HepG2 (cell line): ENCODE results near the gene CLEC16A. TPM values are rescaled to one million over a fixed set of nuclear protein-coding genes. Genes with fewer than 3 reads are reported as not detected.
A peak's percentile ranks its signal among the peaks of the same experiment; 100 is the strongest.

ENCODE experiments used
- ATAC-seq: fragments of 200-7000 bp; cut with Tn5 transposase; 3 replicates; pipeline ENCODE4 v1.9.1; 2020; ENCODE audit warnings: mild to moderate bottlenecking, moderate library complexity
- BruUV-seq: library from RNA; stranded (reverse); fragments of 400-500 nt; replicated peaks from 2 replicates; lab custom pipeline; 2021; lab: Mats Ljungman, UMichigan
- CTCF ChIA-PET: fragments of 300-600 bp; formaldehyde crosslinking; extraction: SDS; loops from one replicate; lab custom pipeline; 2021; ENCODE audit warnings: low total read pairs, inconsistent platforms, low intra/inter-chr PET ratio; lab: Yijun Ruan, JAX
- POLR2A ChIA-PET: fragments of 350-600 bp; sonication (Branson Sonifier 250); formaldehyde crosslinking; loops from one replicate; lab custom pipeline; 2020; ENCODE audit warnings: antibody characterized with exemption, inconsistent platforms; lab: Yijun Ruan, JAX
- DNase-seq: peaks from one replicate; pipeline ENCODE4 v3.0.0-alpha.2; 2015; ENCODE audit warnings: low spot score
- FAIRE-seq: peaks from 3 replicates; lab custom pipeline; 2011; peaks lifted over from hg19 to GRCh38; lab: Jason Lieb, UNC
- H2AFZ ChIP-seq: one replicate; pipeline ENCODE4 v1.6.1; 2011; ENCODE audit warnings: low read length, inconsistent platforms
- H3K27ac ChIP-seq: fragments of 300-600 bp; 3 replicates; pipeline ENCODE4 v1.8.0; 2011; ENCODE audit warnings: mixed run types, mild to moderate bottlenecking, mixed read lengths, low read length, inconsistent platforms; ENCODE audit not compliant: insufficient read depth; ENCODE audit errors: extremely low read length
- H3K27me3 ChIP-seq, 2 experiments: fragments of 200-600 bp in 1 of 2; 2 replicates in 1 of 2; 3 replicates in 1 of 2; pipeline versions ENCODE4 v1.6.0 to v1.8.0; 2011; ENCODE audit warnings: low read length in 2 of 2, mild to moderate bottlenecking in 2 of 2, moderate library complexity in 2 of 2, inconsistent platforms in 1 of 2; ENCODE audit not compliant: insufficient read depth in 2 of 2, control insufficient read depth in 1 of 2
- H3K36me3 ChIP-seq, 2 experiments: fragments of 200-600 bp in 1 of 2; replicated peaks in 1 of 2; 2 replicates in 1 of 2; 3 replicates in 1 of 2; pipeline versions ENCODE4 v1.5.1 to v1.8.0; 2011; ENCODE audit warnings: low read length in 2 of 2, inconsistent platforms in 1 of 2; ENCODE audit not compliant: insufficient read depth in 2 of 2, control insufficient read depth in 1 of 2
- H3K4me1 ChIP-seq: 2 replicates; pipeline ENCODE4 v1.5.1; 2012; ENCODE audit warnings: low read length, inconsistent platforms; ENCODE audit not compliant: insufficient read depth
- H3K4me2 ChIP-seq: 2 replicates; pipeline ENCODE4 v1.6.0; 2011; ENCODE audit warnings: low read depth, low read length, inconsistent platforms
- H3K4me3 ChIP-seq, 3 experiments: fragments of 200-600 bp in 1 of 3; sonication (generic), shearing (Covaris generic) in 1 of 3; replicated peaks in 1 of 3; 2 replicates each; pipeline ENCODE4 v1.5.1; 2011 to 2016; ENCODE audit warnings: low read length in 3 of 3, inconsistent platforms in 2 of 3, low read depth in 2 of 3, mild to moderate bottlenecking in 2 of 3, control low read depth in 1 of 3, mixed read lengths in 1 of 3; ENCODE audit not compliant: insufficient read depth in 1 of 3
- H3K79me2 ChIP-seq: one replicate; pipeline ENCODE4 v1.6.1; 2011; ENCODE audit warnings: low read length, inconsistent platforms; ENCODE audit not compliant: insufficient read depth
- H3K9ac ChIP-seq: 2 replicates; pipeline ENCODE4 v1.6.0; 2011; ENCODE audit warnings: mild to moderate bottlenecking, low read depth, low read length, inconsistent platforms; ENCODE audit not compliant: insufficient read depth
- H3K9me3 ChIP-seq: 2 replicates; pipeline ENCODE4 v1.5.1; 2012; ENCODE audit warnings: mild to moderate bottlenecking, low read length
- H4K20me1 ChIP-seq: 2 replicates; pipeline ENCODE4 v1.6.0; 2011; ENCODE audit warnings: inconsistent platforms, mild to moderate bottlenecking, low read length, moderate library complexity; ENCODE audit not compliant: insufficient read depth
- CHCHD3 ChIP-seq: sonication (generic); formaldehyde crosslinking; IDR thresholded peaks from 2 replicates; pipeline ENCODE4 v1.8.0; 2022; ENCODE audit warnings: mild to moderate bottlenecking, missing genetic modification reagents, moderate library complexity
- CTCF ChIP-seq: sonication (generic); formaldehyde crosslinking; IDR thresholded peaks from 2 replicates; pipeline ENCODE4 v1.5.0; 2020; ENCODE audit warnings: mild to moderate bottlenecking, missing genetic modification reagents, moderate library complexity
- HDAC1 ChIP-seq: sonication (generic); formaldehyde crosslinking; IDR thresholded peaks from 2 replicates; pipeline ENCODE4 v1.5.1; 2020; ENCODE audit warnings: mild to moderate bottlenecking, missing genetic modification reagents
- MTA3 ChIP-seq: sonication (generic); formaldehyde crosslinking; IDR thresholded peaks from 2 replicates; pipeline ENCODE4 v1.4.0; 2020; ENCODE audit warnings: missing genetic modification reagents
- PAX8 ChIP-seq: sonication (generic); formaldehyde crosslinking; IDR thresholded peaks from 2 replicates; pipeline ENCODE4 v1.8.0; 2022; ENCODE audit warnings: mild to moderate bottlenecking, missing genetic modification reagents, borderline replicate concordance
- SNAPC2 ChIP-seq: sonication (generic); formaldehyde crosslinking; IDR thresholded peaks from 2 replicates; pipeline ENCODE4 v1.8.1; 2022; ENCODE audit warnings: mild to moderate bottlenecking, missing genetic modification reagents
- SP140L ChIP-seq: sonication (generic); formaldehyde crosslinking; IDR thresholded peaks from 2 replicates; pipeline ENCODE4 v1.4.0; 2020; ENCODE audit warnings: missing genetic modification reagents, borderline replicate concordance
- STAG1 ChIP-seq: sonication (generic); formaldehyde crosslinking; IDR thresholded peaks from 2 replicates; pipeline ENCODE4 v1.4.0; 2020; ENCODE audit warnings: missing genetic modification reagents
- TOE1 ChIP-seq: sonication (generic); formaldehyde crosslinking; IDR thresholded peaks from 2 replicates; pipeline ENCODE4 v1.4.0; 2020; ENCODE audit warnings: mild to moderate bottlenecking, missing genetic modification reagents
- ZKSCAN8 ChIP-seq: IDR thresholded peaks from 2 replicates; pipeline ENCODE4 v1.6.1; 2016; ENCODE audit warnings: borderline replicate concordance, missing genetic modification reagents, missing compliant biosample characterization
- ZNF136 ChIP-seq: sonication (generic); formaldehyde crosslinking; IDR thresholded peaks from 2 replicates; pipeline ENCODE4 v1.8.1; 2022; ENCODE audit warnings: low read depth, mild to moderate bottlenecking, moderate library complexity, missing genetic modification reagents
- ZNF552 ChIP-seq: sonication (generic); formaldehyde crosslinking; IDR thresholded peaks from 2 replicates; pipeline ENCODE4 v1.9.0; 2022; ENCODE audit warnings: missing genetic modification reagents, mild to moderate bottlenecking, borderline replicate concordance
- ZSCAN31 ChIP-seq: sonication (generic); formaldehyde crosslinking; IDR thresholded peaks from 2 replicates; pipeline ENCODE4 v1.5.0; 2020; ENCODE audit warnings: low read depth, mild to moderate bottlenecking, missing genetic modification reagents
- WGBS: methylation state at CpG from one replicate; pipeline ENCODE4 v1.1.6; 2017; ENCODE audit warnings: low lambda C conversion rate; 5-methylcytosine and 5-hydroxymethylcytosine counted together
- in situ Hi-C: cut with HindIII; loops from 2 replicates; pipeline ENCODE4 v1.10.0; 2017; ENCODE audit warnings: low pct_unique_long_range_greater_than_20kb; ENCODE audit not compliant: extremely low pct_ligation_motif_present
- intact Hi-C: fragments of 100-400 bp; cut with micrococcal nuclease; formaldehyde crosslinking; loops from one replicate; pipeline ENCODE4 v1.10.0; 2022; ENCODE audit not compliant: unreplicated experiment
- polyA plus RNA-seq, 8 experiments: library from polyadenylated mRNA; depleted of rRNA in 3 of 8; stranded (reverse) in 7 of 8; unstranded in 1 of 8; fragments of >200 nt; fragmentation: Illumina TruSeq in 4 of 8; extraction: Trizol in 4 of 8; gene quantifications; 2 replicates each; pipeline versions ENCODE4 v1.2.1 to v1.2.3, GENCODE V29; 2011 to 2016; ENCODE audit warnings: low read depth in 4 of 8, missing spikeins in 1 of 8, mixed read lengths in 1 of 8; ENCODE audit not compliant: insufficient read depth in 1 of 8
- total RNA-seq, 5 experiments: library from RNA; depleted of rRNA; stranded (reverse); fragments of >200 nt; fragmentation: Illumina TruSeq; extraction: Trizol; gene quantifications; 2 replicates each; pipeline ENCODE4 v1.2.3, GENCODE V29; 2016; ENCODE audit warnings: low read depth in 1 of 5

Gene CLEC16A
- total and polyA plus RNA-seq, 2 of the 13 experiments (the other 11 are each of a cell fraction or from before 2014, with no cell fraction given) = 8.5 to 10.3 TPM

- no peak for TF ChIP-seq ZSCAN31
- no peak for TF ChIP-seq PAX8 (CRISPR knock-in tag)
- TF ChIP-seq HDAC1 = no peak
- TF ChIP-seq ZKSCAN8 (CRISPR knock-in tag) = no peak
- TF ChIP-seq ZNF136 (CRISPR knock-in tag) = no peak
- no peak for TF ChIP-seq SP140L (CRISPR knock-in tag)
- TF ChIP-seq ZNF552 (CRISPR knock-in tag) = no peak
- TF ChIP-seq TOE1 (CRISPR knock-in tag) = no peak
- no peak for TF ChIP-seq CHCHD3 (CRISPR knock-in tag)
Observed at GRCh38 chr16:10982465-10983150, 38.2 kb downstream of the CLEC16A start (continued).

- TF ChIP-seq MTA3 (CRISPR knock-in tag) (no peak), CTCF (CRISPR knock-in tag) (peak; percentile 39; the same call in 1 of the 2 replicates), SNAPC2 (CRISPR knock-in tag) (no peak), STAG1 (CRISPR knock-in tag) (peak; percentile 41)
- no peak overlapping the region for H3K4me2 ChIP-seq
- BruUV-seq = no TSS peak
- H4K20me1 ChIP-seq = no peaks in the 10 kb centered on the region
- no peak overlapping the region for H3K9ac ChIP-seq
- DNase-seq (no peak), ATAC-seq (no peak), FAIRE-seq (no peak)
- no peaks in the 10 kb centered on the region for H3K79me2 ChIP-seq
- CTCF ChIA-PET = no interaction called here
- intact Hi-C loops = no loop called here
- POLR2A ChIA-PET = interaction anchor here (2.2 kb wide), 1 partner anchor 273 kb away, joined by 10 read pairs; the partner anchor contains the start of gene SOCS1
- H3K4me3 ChIP-seq = no peak overlapping the region
- in situ Hi-C loops = no loop called here
- H3K4me1 ChIP-seq = peaks cover 27% of the 10 kb centered on the region
- H3K9me3 ChIP-seq = no peaks in the 10 kb centered on the region
- WGBS = 95% methylated on average over 8 of the region's 8 CpGs
- H3K27ac ChIP-seq = no peak overlapping the region
- H2AFZ ChIP-seq = no peak overlapping the region
- H3K36me3 ChIP-seq = peaks cover 0 to 11% of the 10 kb centered on the region in 2 experiments; a peak in 2 of 5 replicates
- no peaks in the 10 kb centered on the region for H3K27me3 ChIP-seq
Observed at GRCh38 chr16:10983159-10983558, 38.8 kb downstream of the CLEC16A start.
